Stomach (tissue), 4 donors: ENCODE measurements around the gene GPRIN1.

Experiments used
- CTCF ChIP-seq, 7 experiments: fragments of 450-650 bp in 4 of 7; fragments of 200-600 bp in 3 of 7; sonication (generic) in 3 of 7; IDR thresholded peaks; one replicate each; pipeline ENCODE4 v1.5.1; 2016 to 2019; ENCODE audit warnings: antibody characterized with exemption in 7 of 7, control low read depth in 2 of 7, mild to moderate bottlenecking in 1 of 7
- EP300 ChIP-seq: sonication (generic); formaldehyde crosslinking; IDR thresholded peaks from one replicate; pipeline ENCODE4 v1.6.1; 2017; ENCODE audit warnings: antibody characterized with exemption
- POLR2A ChIP-seq, 4 donors: fragments of 450-650 bp; IDR thresholded peaks; one replicate each; pipeline ENCODE4 v1.6.1; 2016; ENCODE audit warnings: antibody characterized with exemption in 4 of 4, control low read depth in 2 of 4, mild to moderate bottlenecking in 1 of 4, moderate library complexity in 1 of 4

DNA sequence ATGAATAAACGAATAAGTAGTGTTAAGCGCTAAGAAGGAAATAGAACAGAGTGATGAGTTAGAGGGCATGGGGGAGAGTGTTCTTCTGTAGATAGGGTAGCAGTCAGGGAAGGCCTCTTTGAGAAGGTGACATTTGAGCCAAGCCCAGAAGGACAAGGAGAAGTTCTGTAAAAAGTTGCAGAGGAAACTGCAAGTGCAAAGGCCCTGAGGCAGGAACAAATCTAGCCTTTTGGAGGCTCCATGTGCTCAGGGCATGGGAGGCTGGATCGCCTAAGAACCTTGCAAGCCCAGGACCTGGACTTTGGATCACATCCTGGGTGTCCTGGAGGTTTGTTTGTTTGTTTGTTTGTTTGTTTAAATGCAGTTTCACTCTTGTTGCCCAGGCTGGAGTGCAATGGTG lies 28.5 kb upstream of the GPRIN1 start:
- TF ChIP-seq POLR2A (IDR thresholded peaks at IDR 0.05) (no peak), CTCF (IDR thresholded peaks at IDR 0.05) (no peak), EP300 (no peak)
